Left ventricle myocardium inferior (tissue), 1 donor: ENCODE data around the gene DCAF6. TPM values are rescaled to one million over a fixed set of nuclear protein-coding genes. Genes with fewer than 3 reads are reported as not detected.

Source experiments
- DNase-seq: peaks from one replicate; pipeline ENCODE4 v3.0.0-alpha.2; 2020
- H3K27ac ChIP-seq: fragments of 200-600 bp; replicated peaks from 2 replicates; pipeline ENCODE4 v1.8.0; 2021
- H3K27me3 ChIP-seq: fragments of 200-600 bp; 2 replicates; pipeline ENCODE4 v1.8.0; 2021; ENCODE audit warnings: low read depth
- H3K36me3 ChIP-seq: fragments of 200-600 bp; 2 replicates; pipeline ENCODE4 v1.8.0; 2021
- H3K4me1 ChIP-seq: fragments of 200-600 bp; 2 replicates; pipeline ENCODE4 v1.8.0; 2021
- H3K4me3 ChIP-seq: fragments of 200-600 bp; 2 replicates; pipeline ENCODE4 v1.8.0; 2021; ENCODE audit warnings: mild to moderate bottlenecking, moderate library complexity
- H3K9me3 ChIP-seq: fragments of 200-600 bp; replicated peaks from 2 replicates; pipeline ENCODE4 v1.8.0; 2021
- intact Hi-C: fragments of 100-400 bp; cut with micrococcal nuclease; formaldehyde crosslinking; loops from one replicate; pipeline ENCODE4 v1.11.0; 2022
- total RNA-seq: library from RNA; stranded (reverse); fragmentation: NEBNext Ultra II Directional; extraction: Animal tissue kit (Norgen Biotek cat#: 25700); gene quantifications from one replicate; pipeline ENCODE4 v1.2.1, GENCODE V29; 2021
- TF ChIP-seq, protein P1 (sequence below): fragments of 200-600 bp; IDR thresholded peaks from 2 replicates; pipeline ENCODE4 v1.8.0; 2021; ENCODE audit warnings: antibody characterized with exemption, mild to moderate bottlenecking, borderline replicate concordance
- donor health status: DM: no; HTN: yes; CAD: no; lungs with severe emphysema.

Gene DCAF6
- total RNA-seq, 1 donor from 2014 or later = 196 TPM

DNA sequence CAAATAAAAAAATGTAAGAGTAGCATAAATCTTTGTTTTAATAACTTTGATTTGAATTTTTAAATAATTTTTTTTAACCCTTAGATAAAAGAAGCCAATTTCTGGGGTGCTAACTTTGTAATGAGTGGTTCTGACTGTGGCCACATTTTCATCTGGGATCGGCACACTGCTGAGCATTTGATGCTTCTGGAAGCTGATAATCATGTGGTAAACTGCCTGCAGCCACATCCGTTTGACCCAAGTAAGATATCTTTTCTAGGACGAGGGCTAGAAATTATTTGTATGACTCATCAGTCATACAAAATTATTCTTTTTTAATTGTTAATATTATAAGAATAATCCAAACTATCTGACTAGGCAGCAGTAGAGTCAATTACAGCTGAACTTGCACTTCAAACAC is 129.0 kb downstream of the DCAF6 start:
- Histone ChIP-seq H3K4me1 (no peaks in the 10 kb centered on the region), H3K27ac (no peak overlapping the region), H3K27me3 (no peaks in the 10 kb centered on the region), H3K4me3 (no peak overlapping the region), H3K9me3 (no peaks in the 10 kb centered on the region), H3K36me3 (peaks cover 67% of the 10 kb centered on the region)
- DNase-seq = no peak
- TF ChIP-seq, protein P1, sequence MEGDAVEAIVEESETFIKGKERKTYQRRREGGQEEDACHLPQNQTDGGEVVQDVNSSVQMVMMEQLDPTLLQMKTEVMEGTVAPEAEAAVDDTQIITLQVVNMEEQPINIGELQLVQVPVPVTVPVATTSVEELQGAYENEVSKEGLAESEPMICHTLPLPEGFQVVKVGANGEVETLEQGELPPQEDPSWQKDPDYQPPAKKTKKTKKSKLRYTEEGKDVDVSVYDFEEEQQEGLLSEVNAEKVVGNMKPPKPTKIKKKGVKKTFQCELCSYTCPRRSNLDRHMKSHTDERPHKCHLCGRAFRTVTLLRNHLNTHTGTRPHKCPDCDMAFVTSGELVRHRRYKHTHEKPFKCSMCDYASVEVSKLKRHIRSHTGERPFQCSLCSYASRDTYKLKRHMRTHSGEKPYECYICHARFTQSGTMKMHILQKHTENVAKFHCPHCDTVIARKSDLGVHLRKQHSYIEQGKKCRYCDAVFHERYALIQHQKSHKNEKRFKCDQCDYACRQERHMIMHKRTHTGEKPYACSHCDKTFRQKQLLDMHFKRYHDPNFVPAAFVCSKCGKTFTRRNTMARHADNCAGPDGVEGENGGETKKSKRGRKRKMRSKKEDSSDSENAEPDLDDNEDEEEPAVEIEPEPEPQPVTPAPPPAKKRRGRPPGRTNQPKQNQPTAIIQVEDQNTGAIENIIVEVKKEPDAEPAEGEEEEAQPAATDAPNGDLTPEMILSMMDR = no peak
- intact Hi-C loops = no loop called here

DNA sequence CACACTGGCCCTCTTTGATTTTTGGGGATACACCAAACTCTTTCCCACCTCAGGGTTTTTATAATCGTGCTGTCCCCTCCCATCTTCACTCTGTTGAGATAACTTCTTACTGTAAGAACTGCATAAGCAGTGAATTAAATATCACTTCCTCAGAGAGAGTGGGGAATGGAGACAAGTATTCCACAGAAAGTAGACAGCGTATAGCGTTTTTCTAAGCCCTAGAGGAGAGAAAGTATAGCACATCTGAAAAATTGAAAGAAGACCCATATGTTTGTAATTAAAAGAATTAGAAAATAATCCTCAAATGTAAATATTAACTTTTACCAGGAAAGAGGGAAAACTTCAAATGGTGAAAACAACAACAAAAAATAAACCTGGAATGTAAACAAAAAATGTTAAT is 132.9 kb downstream of the DCAF6 start:
- Histone ChIP-seq H3K4me3 (no peak overlapping the region), H3K9me3 (no peaks in the 10 kb centered on the region), H3K27me3 (no peaks in the 10 kb centered on the region), H3K4me1 (no peaks in the 10 kb centered on the region), H3K27ac (no peak overlapping the region), H3K36me3 (peaks cover 93% of the 10 kb centered on the region)
- DNase-seq = no peak
- TF ChIP-seq, protein P1 = no peak
- intact Hi-C loops = no loop called here

DNA sequence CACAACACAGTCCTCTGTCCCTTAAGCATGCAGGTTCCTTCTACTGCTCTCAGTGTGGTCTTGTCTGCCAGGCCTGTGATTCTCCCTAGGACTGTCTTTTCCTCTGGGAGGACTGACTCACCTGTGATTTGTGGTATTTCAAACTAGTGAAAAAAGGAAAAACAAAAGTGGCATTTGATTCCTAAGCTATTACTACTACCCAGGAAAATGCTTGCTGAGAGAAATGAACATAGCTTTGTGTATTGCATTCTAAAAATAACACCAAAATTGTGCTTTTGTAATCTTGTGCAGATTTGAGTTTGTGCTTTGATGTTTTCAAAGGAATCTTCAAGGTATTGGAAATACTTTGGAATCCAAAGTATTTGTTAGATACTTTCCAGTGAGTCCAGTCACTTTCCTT is 143.3 kb downstream of the DCAF6 start:
- Histone ChIP-seq H3K4me1 (peaks cover 52% of the 10 kb centered on the region), H3K4me3 (no peak overlapping the region), H3K36me3 (peaks cover 39% of the 10 kb centered on the region), H3K27me3 (no peaks in the 10 kb centered on the region), H3K27ac (peak overlapping the region; percentile 80), H3K9me3 (no peaks in the 10 kb centered on the region)
- TF ChIP-seq, protein P1 = no peak
- intact Hi-C loops = no loop called here
- DNase-seq = no peak

DNA sequence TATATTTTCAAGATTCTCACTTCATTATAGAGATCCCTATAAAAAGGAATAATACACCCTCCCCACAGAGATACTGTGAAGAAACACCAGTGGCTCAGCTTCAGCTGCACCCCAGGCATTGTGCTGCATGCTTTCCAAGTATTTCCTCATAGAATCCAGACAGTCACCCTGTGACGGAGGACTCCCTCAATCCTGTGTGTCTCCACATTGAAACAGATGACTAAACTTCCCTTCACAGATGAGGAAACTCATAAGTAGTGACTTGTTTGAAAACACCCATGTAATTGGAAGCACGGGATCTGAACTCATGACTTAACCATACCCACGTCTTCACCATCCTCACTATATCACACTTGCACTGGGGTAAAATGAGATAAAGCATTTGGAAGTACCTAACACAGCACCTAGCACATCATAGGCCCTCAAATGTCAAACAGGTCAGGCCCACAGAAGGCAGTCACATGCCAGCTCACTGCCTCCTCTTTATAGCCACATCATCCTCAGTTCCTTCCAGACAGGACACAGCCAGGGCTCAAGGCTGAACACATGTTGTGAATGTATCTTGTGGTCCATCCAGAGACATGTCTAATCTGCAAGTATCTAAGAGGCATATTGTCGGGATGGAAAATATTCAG is 145.0 kb downstream of the DCAF6 start:
- no peak for DNase-seq
- H3K27me3 ChIP-seq = no peaks in the 10 kb centered on the region
- intact Hi-C loops = no loop called here
- peak overlapping the region; percentile 80 for H3K27ac ChIP-seq
- no peaks in the 10 kb centered on the region for H3K9me3 ChIP-seq
- no peak overlapping the region for H3K4me3 ChIP-seq
- peaks cover 23% of the 10 kb centered on the region for H3K36me3 ChIP-seq
- TF ChIP-seq, protein P1 = no peak
- peaks cover 69% of the 10 kb centered on the region for H3K4me1 ChIP-seq

DNA sequence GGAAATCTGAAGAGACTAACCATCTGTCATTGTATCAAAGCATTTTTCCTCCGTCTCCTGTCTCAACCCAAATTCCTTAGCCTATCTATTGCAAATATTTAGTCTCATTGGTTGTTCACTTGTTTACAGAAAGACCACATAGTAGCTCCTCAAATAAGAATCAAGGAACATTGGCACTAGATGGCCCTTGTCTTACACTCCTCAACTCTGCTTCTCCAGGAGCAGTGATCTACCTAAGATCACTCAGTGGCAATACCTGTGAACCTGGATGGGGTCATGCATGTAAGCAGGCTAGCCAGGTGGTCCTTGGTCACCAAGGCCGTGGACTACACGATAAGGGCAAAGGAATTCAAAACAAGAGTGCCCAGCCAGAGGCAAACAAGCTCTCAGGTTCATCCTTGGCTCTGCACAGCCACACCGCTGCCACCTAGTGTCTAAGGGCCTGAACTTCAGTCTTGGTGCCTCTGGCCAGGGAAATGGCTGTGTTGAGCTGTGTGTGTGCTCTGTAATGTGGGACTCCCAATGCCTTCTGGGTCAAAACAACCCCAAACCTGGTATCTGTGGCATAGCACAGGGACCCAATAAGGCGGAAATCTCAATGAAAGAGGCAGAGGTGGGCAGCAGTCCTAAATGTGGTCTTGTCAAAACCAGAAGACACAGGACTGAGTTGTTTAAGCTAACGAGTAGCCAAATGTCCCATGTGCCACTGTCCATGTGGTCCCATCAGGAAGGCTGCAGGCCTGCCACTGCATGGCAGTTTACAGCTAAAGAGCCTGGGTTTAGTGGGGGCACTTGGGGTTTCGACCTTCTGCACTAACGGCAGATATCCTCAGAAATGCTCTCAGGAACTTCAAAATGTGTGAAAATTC is 145.8 kb downstream of the DCAF6 start:
- Histone ChIP-seq H3K9me3 (no peaks in the 10 kb centered on the region), H3K4me3 (no peak overlapping the region), H3K27ac (peak overlapping the region; percentile 80), H3K4me1 (peaks cover 71% of the 10 kb centered on the region), H3K36me3 (peaks cover 15% of the 10 kb centered on the region), H3K27me3 (no peaks in the 10 kb centered on the region)
- TF ChIP-seq, protein P1 = peak; percentile 89
- intact Hi-C loops = no loop called here
- peak; percentile 59 for DNase-seq
